GM21423 (cell line): Measurements from ENCODE around the gene CBLB.
"Not testable (repeated sequence)": the region's sequence is repeated elsewhere in the genome, so short reads cannot be mapped to it uniquely, and the experiment has no call there.

ENCODE experiments used
- ATAC-seq: cut with Tn5 transposase; IDR thresholded peaks from one replicate; pipeline ENCODE4 v1.9.1; 2021; ENCODE audit warnings: mild to moderate bottlenecking, moderate library complexity; ENCODE audit not compliant: unreplicated experiment

The CBLB gene

GRCh38 chr3:105823149-105823867, 45.5 kb downstream of the CBLB start:
- no peak for ATAC-seq

- ATAC-seq = no peak
These were observed 46.4 kb downstream of the CBLB start for GRCh38 chr3:105822171-105823123.

- ATAC-seq = no peak
These were observed 47.4 kb downstream of the CBLB start for GRCh38 chr3:105821433-105821832.

GRCh38 chr3:105816833-105817232, 52.0 kb downstream of the CBLB start:
- no peak for ATAC-seq

- ATAC-seq = not testable (repeated sequence)
These were observed 53.5 kb downstream of the CBLB start for GRCh38 chr3:105815331-105815730.

- no peak for ATAC-seq
These were observed 55.1 kb downstream of the CBLB start for GRCh38 chr3:105813710-105814109.

- no peak for ATAC-seq
These were observed 56.6 kb downstream of the CBLB start for GRCh38 chr3:105812194-105812586.

- no peak for ATAC-seq
These were observed 57.2 kb downstream of the CBLB start for GRCh38 chr3:105811518-105812193.

- no peak for ATAC-seq
These were observed 59.5 kb downstream of the CBLB start for GRCh38 chr3:105809208-105809888.

GRCh38 chr3:105807701-105808100, 61.1 kb downstream of the CBLB start:
- no peak for ATAC-seq

GRCh38 chr3:105807146-105807545, 61.7 kb downstream of the CBLB start:
- ATAC-seq = no peak

- no peak for ATAC-seq
These were observed 62.5 kb downstream of the CBLB start for GRCh38 chr3:105806359-105806758.

- ATAC-seq = no peak
These were observed 63.4 kb downstream of the CBLB start for GRCh38 chr3:105805404-105805803.

GRCh38 chr3:105802118-105802706, 66.6 kb downstream of the CBLB start:
- no peak for ATAC-seq

- peak; percentile 23 for ATAC-seq
These were observed 67.4 kb downstream of the CBLB start for GRCh38 chr3:105801397-105801796.

- no peak for ATAC-seq
These were observed 68.5 kb downstream of the CBLB start for GRCh38 chr3:105800320-105800719.

- no peak for ATAC-seq
These were observed 69.5 kb downstream of the CBLB start for GRCh38 chr3:105799286-105799685.

- ATAC-seq = peak; percentile 85
These were observed 70.4 kb downstream of the CBLB start for GRCh38 chr3:105798381-105798934.

GRCh38 chr3:105793040-105793439, 75.8 kb downstream of the CBLB start:
- ATAC-seq = no peak
